Measurements from ENCODE around the gene SND1.

DNA sequence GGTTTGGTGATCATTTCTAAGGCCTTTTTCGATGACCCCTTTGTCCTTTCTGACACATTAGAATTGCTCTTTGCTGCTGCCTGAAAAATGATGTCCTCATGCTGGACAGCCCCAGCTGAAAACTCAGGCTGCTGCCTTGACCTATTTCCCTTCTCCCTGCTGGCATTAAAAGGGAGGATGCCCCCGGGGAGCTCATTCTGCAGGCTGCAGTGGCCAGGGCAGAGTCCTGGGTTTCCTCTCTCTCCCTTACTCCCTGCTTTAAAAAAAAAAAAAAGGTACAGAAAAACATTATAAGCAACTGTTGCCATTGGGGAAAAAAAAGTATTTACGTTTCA, 343.9 kb downstream of the SND1 start:
- TF ChIP-seq, protein P1, sequence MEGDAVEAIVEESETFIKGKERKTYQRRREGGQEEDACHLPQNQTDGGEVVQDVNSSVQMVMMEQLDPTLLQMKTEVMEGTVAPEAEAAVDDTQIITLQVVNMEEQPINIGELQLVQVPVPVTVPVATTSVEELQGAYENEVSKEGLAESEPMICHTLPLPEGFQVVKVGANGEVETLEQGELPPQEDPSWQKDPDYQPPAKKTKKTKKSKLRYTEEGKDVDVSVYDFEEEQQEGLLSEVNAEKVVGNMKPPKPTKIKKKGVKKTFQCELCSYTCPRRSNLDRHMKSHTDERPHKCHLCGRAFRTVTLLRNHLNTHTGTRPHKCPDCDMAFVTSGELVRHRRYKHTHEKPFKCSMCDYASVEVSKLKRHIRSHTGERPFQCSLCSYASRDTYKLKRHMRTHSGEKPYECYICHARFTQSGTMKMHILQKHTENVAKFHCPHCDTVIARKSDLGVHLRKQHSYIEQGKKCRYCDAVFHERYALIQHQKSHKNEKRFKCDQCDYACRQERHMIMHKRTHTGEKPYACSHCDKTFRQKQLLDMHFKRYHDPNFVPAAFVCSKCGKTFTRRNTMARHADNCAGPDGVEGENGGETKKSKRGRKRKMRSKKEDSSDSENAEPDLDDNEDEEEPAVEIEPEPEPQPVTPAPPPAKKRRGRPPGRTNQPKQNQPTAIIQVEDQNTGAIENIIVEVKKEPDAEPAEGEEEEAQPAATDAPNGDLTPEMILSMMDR (IDR thresholded peaks at IDR 0.05; ENCODE audit: extremely low read depth in 1 of 2, insufficient read depth in 1 of 2, low read depth in 1 of 2, low read length in 2 of 2), result no peak
- TF ChIP-seq POLR2AphosphoS5 (IDR thresholded peaks at IDR 0.05; ENCODE audit: insufficient read depth, low read depth, low read length) (no peak), JUN (IDR thresholded peaks at IDR 0.05; ENCODE audit: borderline replicate concordance, insufficient read depth, insufficient read length, low read depth) (no peak), EZH2 (IDR thresholded peaks at IDR 0.05; ENCODE audit: borderline replicate concordance, low read depth, low read length, severe bottlenecking) (no peak), POLR2A (IDR thresholded peaks at IDR 0.05; ENCODE audit: low read depth, low read length) (no peak)
- TF ChIP-seq, protein P2, sequence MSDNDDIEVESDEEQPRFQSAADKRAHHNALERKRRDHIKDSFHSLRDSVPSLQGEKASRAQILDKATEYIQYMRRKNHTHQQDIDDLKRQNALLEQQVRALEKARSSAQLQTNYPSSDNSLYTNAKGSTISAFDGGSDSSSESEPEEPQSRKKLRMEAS (IDR thresholded peaks at IDR 0.05; ENCODE audit: insufficient read depth, insufficient read length), result no peak

Data from endothelial cell of umbilical vein (primary cell).